Suppressor macrophage (primary cell): Measurements from ENCODE around the gene CDK11B.

Experiments used
- DNase-seq, 4 experiments: peaks; one replicate each; pipeline ENCODE4 v3.0.0-alpha.2; 2020 to 2022

The CDK11B gene

DNA sequence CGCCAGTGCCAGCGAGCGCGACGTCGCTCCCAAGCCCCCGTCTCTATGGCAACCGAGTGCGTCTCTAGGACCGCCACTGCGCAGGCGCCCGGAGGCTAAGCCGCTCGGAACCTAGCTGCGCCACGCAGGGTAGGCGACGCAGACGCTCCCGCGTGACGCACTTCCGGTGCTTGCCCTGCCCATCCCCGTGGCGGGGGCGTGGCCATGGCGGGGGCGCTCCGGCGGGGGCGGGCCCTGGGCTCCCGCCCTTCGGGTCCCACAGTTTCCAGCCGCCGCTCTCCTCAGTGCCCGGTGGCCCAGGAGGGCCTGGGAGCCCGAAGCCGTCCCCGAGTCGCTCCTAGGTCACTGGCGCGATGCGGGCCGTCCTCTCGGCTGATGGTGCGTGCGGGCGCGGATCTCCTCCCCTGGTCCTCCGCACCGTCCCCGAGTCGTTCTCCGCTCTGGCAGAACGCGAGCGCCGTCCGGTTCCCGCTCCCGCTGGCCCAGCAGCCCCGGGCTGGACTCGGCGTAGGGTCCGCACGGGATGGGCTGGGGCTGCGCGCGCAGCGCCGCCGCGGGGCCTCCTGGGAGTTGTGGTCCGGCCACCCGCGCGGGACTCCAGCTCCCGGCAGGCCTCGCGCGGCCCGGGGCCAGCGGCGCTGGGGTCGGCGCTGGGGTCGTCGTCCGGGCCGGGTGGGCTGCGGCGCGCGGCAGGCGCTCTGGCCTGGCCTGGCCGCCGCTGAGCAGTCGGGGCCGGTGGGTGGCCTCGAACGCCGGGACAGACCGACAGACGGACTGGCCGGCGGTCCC is 43.4 kb downstream of the CDK11B start, which contains the start of gene MIB2:
Gene MIB2 (plus strand): TSS at position 245 of the 789 bp plus-strand sequence. CDS start 7,953 bp downstream, outside the sequence.
- peak; percentile 99 to 100 (median 99) for DNase-seq

DNA sequence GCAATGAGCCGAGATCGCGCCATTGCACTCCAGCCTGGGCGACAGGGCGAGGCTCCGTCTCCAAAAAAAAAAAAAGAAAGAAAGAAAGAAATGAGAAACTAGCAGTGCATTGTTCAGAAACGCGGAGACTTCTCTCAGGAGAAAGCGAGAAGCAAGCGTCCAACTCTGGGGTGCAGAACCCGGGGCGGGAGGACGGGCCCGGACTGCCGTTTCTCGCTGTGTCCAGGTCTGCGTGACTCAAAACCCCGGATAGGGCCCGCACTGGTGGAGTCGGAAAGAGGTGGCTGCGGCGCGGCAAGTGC is 43.9 kb downstream of the CDK11B start:
- DNase-seq, result no peak

- DNase-seq, result peak; percentile 90 to 96 (median 91)
Observed at GRCh38 chr1:1614204-1614953, 44.4 kb downstream of the CDK11B start.

DNA sequence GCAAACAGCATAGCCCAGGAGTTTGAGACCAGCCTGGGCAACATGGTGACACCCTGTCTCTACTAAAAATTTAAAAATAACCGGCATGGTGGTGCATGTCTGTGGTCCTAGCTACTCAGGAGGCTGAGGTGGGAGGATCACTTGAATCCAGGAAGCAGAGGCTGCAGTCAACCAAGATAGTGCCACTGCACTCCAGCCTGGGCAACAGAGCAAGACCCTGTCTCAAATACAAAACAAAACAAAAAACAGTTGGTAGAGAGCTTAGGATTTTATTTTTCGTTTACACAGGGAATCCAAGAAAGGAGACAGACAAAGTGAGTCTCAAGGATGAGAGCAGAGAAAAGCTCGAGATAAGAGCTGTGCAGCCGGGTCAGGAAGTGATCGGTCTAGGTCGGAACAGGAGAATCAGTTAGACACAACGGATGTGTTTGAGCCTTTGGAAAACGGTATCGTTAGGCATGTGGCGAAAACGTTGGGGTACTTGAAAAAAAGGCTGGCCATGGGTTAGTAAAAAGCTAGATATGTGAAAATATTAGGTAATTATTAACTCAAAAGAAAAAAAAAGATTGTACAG is 45.2 kb downstream of the CDK11B start:
- DNase-seq, result no peak

DNA sequence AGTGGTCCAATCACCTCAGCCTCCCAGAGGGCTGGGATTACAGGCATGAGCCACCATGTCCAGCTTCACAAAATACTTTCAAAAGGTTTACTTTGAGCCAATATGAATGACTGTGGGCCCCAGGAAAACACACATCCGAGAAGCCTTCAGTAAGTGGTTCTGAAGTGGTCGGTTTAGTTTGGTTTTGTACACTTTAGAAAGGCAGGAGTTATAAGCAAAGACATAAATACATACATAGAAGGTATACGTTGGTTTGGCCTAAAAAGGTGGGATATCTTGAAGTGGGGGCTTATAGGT is 46.8 kb downstream of the CDK11B start:
- no peak for DNase-seq

- DNase-seq, result no peak
Observed at GRCh38 chr1:1610796-1611195, 48.0 kb downstream of the CDK11B start.

GRCh38 chr1:1609822-1610485 is 48.9 kb downstream of the CDK11B start:
- no peak for DNase-seq

GRCh38 chr1:1606232-1606631 is 52.6 kb downstream of the CDK11B start:
- no peak for DNase-seq

DNA sequence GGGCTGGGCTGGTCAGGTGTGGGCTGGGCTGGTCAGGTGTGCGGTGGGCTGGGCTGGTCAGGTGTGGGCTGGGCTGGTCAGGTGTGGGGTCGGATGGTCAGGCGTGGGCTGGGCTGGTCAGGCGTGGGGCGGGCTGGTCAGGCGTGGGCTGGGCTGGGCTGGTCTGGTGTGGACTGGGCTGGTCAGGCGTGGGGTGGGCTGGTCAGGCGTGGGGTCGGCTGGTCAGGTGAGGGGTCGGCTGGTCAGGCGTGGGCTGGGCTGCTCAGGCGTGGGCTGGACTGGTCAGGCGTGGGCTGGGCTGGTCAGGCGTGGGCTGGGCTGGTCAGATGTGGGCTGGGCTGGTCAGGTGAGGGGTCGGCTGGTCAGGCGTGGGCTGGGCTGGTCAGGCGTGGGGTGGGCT is 53.1 kb downstream of the CDK11B start:
- no peak for DNase-seq

DNA sequence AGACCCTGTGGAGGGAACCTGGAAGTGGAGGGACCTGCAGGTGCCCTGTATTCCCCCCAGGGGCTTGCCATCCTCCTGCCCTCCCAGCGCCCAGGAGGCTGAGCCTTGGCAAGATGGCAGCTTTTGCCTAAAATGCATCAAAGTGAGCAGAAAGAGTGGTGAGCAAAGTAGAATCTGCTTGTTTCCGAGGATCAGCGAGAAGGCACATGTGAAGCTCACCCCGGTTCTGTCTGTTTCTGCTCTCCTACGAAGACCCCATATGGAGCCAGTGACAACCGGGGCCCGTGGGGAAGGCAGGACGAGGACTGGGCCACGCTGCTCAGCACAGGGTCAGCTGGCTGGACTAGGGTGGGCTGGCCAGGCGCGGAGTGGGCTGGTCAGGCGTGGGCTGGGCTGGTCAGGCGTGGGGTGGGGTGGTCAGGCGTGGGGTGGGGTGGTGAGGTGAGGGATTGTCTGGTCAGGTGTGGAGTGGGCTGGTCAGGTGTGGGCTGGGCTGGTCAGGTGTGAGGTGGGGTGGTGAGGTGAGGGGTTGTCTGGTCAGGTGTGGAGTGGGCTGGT is 53.7 kb downstream of the CDK11B start:
- DNase-seq, result no peak

DNA sequence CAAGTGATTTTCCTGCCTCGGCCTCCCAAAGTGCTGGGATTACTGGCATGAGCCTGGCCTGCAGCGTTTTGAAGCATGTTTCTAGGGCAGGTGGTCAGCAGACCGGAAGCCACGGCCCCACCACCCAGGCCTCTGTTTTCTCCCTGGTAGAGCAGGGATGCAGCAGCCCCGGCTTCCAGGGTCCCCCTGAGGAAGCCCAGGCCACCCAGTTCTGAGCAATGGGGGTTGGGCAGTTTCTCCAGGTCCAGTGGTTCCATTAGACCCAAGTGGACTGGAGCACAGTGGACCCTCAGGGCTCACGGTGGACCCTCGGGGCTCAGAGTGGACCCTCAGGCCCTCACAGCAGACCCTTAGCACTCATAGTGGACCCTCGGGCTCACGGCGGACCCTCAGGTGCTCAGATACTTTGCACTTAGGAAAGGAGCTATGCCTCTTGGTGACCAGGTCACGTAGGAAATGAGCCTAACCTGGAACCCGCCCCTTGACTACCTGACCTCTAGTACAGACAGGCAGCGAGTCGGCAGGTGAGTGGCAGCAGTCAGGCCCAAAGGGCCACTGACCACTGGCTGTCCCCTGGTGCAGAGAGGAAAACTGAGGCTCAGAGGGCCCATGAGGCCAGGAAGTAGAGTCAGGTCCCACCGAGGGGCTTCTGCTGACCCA is 54.3 kb downstream of the CDK11B start:
- DNase-seq, result no peak

DNA sequence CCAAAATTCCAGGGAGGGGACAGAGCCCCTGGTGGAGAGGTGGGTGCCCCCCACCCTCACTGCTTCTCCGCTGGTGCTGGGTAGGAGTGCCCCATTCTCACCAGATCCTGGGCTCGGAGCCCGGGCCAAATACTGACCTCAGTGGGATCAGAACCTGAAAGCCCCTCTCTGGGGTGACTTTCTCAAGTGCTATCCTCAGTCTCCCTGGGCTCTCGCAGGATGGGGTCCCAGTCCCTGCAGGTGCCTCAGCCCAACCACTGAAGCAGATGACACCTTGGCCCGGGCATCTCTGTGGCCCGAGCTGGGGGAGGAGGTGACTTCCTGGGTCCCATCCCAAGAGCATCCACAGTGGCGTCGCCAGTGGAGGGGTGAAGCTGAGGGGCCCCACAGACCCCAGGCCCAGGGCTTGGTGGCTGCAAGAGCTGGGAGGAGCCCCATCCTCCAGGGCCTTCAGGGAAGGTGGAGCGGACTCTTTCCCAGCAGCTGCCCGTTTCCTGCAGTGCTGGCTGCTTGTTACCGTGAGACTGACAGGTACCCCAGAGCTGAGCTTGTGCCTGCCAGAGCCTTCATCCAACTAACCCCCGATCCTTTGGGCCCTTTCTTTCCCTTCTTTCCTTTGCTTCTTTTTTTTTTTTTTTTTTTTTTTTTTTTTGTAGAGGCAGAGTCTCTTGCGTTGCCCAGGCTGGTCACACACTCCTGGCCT is 55.0 kb downstream of the CDK11B start:
- no peak for DNase-seq

- DNase-seq, result no peak
Observed at GRCh38 chr1:1602968-1603506, 55.8 kb downstream of the CDK11B start.

GRCh38 chr1:1602304-1602967 is 56.4 kb downstream of the CDK11B start:
- no peak for DNase-seq

DNA sequence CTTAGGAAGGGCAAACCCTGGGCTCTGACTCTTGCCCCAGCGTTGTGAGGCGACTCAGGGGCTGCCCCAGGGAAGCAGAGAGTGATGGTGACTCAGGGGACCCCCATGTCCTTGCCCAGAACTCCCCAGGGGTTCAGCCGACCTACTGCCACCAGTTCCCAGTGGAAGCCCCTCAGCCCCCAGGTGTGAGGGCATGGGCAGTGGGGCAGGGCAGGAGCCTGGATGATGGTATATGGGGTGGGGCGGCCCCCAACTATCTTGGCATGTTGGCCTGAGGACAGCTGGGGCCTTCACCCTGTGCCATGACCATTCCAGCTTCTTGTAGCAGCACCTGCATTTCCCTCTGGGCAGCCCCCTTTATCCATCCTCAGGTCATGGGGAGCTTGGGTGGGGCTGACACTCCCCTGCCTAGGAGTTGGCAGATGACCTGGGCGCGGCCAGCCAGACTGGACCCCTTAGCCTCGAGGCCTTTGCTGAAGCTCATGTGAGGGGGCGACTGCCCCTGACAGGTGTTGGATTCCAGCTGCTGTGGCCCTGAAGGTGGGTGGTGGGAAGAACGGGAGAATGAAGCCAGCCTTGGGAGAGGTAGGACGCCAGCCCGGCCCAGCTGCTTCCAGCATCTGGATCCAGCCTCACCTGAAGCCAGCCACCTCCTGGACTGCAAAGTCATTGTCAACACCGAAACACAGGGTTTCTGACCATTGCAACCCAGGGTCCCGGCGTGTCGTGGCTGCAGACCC is 57.1 kb downstream of the CDK11B start:
- DNase-seq, result no peak

GRCh38 chr1:1600861-1601563 is 57.8 kb downstream of the CDK11B start:
- DNase-seq, result no peak

DNA sequence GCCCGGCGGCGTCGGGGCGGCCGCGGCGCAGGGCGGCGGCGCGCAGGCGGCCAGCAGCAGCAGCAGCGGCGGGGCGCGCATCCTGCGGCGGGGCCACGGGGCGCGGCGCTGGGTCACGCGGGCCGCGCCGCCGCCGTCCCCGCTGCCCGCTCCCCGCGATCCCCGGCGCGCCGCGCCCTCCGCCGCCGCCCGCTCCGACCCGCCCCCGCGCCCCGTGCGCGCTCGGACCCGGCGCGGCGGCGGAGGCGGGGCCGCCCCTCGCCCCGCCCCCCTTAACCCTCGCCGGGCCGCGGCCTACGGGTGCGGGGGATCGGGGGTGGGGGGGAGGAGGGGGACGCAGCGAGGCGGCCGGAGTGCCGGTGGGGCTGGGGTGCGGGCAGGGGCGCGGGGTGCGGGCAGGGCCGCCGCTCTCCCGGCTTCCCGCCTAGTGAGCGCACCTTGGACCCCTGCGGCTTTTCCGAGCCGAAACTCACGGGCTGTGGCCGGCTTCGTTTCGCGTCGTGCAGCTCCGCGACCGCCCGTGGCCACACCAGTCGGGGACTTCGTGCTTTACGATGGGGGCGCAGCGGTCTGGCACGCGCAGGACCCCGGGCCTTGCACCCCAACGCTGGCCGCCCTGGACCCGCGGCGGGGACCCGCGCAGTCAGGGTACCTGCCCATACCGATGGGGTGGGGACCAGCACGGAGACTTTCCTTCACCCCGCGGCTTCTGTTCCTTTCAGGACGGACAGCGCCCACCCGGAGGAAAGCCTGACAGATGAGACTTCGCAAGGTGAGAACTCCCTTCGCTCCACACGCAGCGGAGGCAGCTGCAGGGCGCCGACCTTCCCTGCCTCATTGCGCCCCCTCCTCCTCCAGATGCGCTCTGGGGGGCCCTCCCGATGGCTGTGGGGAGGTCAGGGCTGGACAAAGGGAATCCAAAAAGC is 58.6 kb downstream of the CDK11B start, which contains the start of gene FNDC10:
Gene FNDC10 (minus strand): TSS at position 201 of the 926 bp plus-strand sequence. CDS start 120 bp downstream, at position 81.
- peak in 3 of 4 experiments; percentile 18 to 73 (median 69) for DNase-seq
